Measurements from ENCODE around the gene SHISA2.

DNA sequence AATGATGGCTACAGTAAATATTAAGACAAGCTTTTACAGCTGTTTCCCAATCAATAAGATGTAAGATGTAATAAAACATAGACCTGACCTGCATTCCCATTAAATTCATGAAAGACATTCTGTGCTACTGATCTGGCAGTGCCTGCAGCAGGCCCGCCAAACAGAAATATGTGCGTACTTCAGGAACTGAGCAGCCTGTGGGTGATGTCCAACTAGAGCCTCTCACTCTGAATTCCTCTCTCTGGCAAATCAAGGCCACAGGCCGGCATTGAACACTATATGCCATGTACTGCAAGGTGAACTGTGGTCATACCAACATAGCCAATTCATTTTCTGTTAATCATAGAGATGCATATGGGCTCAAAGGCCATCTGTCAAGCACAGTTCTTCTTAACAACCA is 17.8 kb downstream of the SHISA2 start:
- TF ChIP-seq, protein P1, sequence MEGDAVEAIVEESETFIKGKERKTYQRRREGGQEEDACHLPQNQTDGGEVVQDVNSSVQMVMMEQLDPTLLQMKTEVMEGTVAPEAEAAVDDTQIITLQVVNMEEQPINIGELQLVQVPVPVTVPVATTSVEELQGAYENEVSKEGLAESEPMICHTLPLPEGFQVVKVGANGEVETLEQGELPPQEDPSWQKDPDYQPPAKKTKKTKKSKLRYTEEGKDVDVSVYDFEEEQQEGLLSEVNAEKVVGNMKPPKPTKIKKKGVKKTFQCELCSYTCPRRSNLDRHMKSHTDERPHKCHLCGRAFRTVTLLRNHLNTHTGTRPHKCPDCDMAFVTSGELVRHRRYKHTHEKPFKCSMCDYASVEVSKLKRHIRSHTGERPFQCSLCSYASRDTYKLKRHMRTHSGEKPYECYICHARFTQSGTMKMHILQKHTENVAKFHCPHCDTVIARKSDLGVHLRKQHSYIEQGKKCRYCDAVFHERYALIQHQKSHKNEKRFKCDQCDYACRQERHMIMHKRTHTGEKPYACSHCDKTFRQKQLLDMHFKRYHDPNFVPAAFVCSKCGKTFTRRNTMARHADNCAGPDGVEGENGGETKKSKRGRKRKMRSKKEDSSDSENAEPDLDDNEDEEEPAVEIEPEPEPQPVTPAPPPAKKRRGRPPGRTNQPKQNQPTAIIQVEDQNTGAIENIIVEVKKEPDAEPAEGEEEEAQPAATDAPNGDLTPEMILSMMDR (IDR thresholded peaks at IDR 0.05; ENCODE audit: low read depth, low read length, missing input control): no peak
- TF ChIP-seq HNF4G (IDR thresholded peaks at IDR 0.05) (no peak), JUND (IDR thresholded peaks at IDR 0.05) (no peak), YY1 (IDR thresholded peaks at IDR 0.05) (no peak), MAX (IDR thresholded peaks at IDR 0.05) (no peak), EGR1 (IDR thresholded peaks at IDR 0.05; ENCODE audit: low read depth in 2 of 2) (no peak), TAF1 (conservative IDR thresholded peaks at IDR 0.05) (no peak), FOXA1 (IDR thresholded peaks at IDR 0.05) (no peak), RAD21 (IDR thresholded peaks at IDR 0.05) (no peak), GABPA (IDR thresholded peaks at IDR 0.05 in 1 of 2, conservative IDR thresholded peaks at IDR 0.05 in 1 of 2) (no peak), ZBTB33 (IDR thresholded peaks at IDR 0.05) (no peak), FOXA2 (IDR thresholded peaks at IDR 0.05) (no peak)
- TF ChIP-seq, protein P2, sequence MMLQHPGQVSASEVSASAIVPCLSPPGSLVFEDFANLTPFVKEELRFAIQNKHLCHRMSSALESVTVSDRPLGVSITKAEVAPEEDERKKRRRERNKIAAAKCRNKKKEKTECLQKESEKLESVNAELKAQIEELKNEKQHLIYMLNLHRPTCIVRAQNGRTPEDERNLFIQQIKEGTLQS (IDR thresholded peaks at IDR 0.05): no peak

Measured in liver (tissue), 3 donors.